ENCODE measurements around the gene LHX2. TPM values are rescaled to one million over a fixed set of nuclear protein-coding genes. Genes with fewer than 3 reads are reported as not detected.

LHX2 gene
- total RNA-seq, 1 experiment from 2014 or later, result not detected

DNA sequence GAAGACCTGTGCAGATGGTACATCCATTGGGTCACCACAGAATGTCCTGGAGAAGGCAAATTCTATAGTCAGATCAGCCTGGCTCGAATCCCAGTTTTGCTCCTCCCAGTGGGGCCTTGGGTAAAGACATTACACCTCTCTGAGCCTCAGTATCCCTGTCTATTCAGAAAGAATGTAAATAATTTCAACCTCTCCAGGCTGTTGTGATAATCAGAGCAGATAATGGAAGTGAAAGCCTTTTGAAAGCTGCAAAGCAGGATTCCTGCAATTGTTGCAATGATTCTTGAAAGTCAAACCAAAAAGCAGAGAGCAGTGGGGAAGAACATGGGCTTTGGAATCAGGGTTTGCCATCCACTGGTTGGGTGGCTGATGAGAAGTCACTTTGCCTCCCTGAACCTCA is 63.2 kb downstream of the LHX2 start:
- DNase-seq, result no peak
- Histone ChIP-seq H3K27me3 (ENCODE audit: insufficient read depth, low read length) (no peaks in the 10 kb centered on the region; the same call in 1 of the 2 replicates), H2BK12ac (ENCODE audit: insufficient read length, low read depth, low read length) (no peak overlapping the region), H3K56ac (ENCODE audit: insufficient read length, low read depth, low read length) (no peak overlapping the region), H4K20me1 (ENCODE audit: control insufficient read depth, insufficient read depth, insufficient read length) (no peaks in the 10 kb centered on the region), H4K8ac (replicated peaks; ENCODE audit: insufficient read length, low read depth, low read length) (no peak overlapping the region), H3K18ac (ENCODE audit: insufficient read length, low read depth, low read length) (no peak overlapping the region), H3K14ac (ENCODE audit: insufficient read depth, low read length) (no peak overlapping the region), H2AK5ac (ENCODE audit: insufficient read length, low read length) (no peak overlapping the region), H3K9ac (ENCODE audit: extremely low read depth, insufficient read length, low read length) (no peak overlapping the region), H2BK5ac (ENCODE audit: insufficient read length, low read length) (no peak overlapping the region), H3K23me2 (ENCODE audit: insufficient read length, low read depth, low read length, poor library complexity, severe bottlenecking) (no peaks in the 10 kb centered on the region), H4K91ac (ENCODE audit: insufficient read length, low read depth, low read length) (no peak overlapping the region), H3K79me1 (ENCODE audit: insufficient read depth, low read depth, low read length, poor library complexity, severe bottlenecking) (no peaks in the 10 kb centered on the region), H2BK20ac (ENCODE audit: low read depth, low read length, poor library complexity, severe bottlenecking) (no peak overlapping the region), H3K27ac (ENCODE audit: insufficient read length, low read depth, low read length) (no peak overlapping the region), H3K4ac (ENCODE audit: low read depth, low read length) (no peak overlapping the region), H3K4me2 (ENCODE audit: insufficient read depth, insufficient read length, low read length) (no peak overlapping the region), H4K5ac (ENCODE audit: insufficient read length, low read depth, low read length) (no peak overlapping the region), H2AFZ (ENCODE audit: low read length) (no peak overlapping the region), H2BK15ac (ENCODE audit: low read depth, low read length) (no peak overlapping the region), H3K79me2 (ENCODE audit: insufficient read depth, low read length) (no peaks in the 10 kb centered on the region), H2BK120ac (ENCODE audit: low read depth, low read length, poor library complexity, severe bottlenecking) (no peak overlapping the region), H3K4me1 (ENCODE audit: insufficient read depth, low read length) (no peaks in the 10 kb centered on the region; the same call in 1 of the 2 replicates), H3K9me3 (ENCODE audit: control insufficient read depth, low read depth, low read length) (no peaks in the 10 kb centered on the region), H3K23ac (ENCODE audit: insufficient read length, low read depth, low read length) (no peak overlapping the region), H3T11ph (ENCODE audit: low read length) (no peak overlapping the region)
- Mint-ChIP-seq H3K27me3 (ENCODE audit: low read depth) (peaks cover 30% of the 10 kb centered on the region), H3K9me3 (peaks cover 0 to 3% of the 10 kb centered on the region in 2 experiments; a peak in 3 of 5 replicates), H3K27ac (no peak overlapping the region), H3K36me3 (ENCODE audit: insufficient read depth in 1 of 3, low read depth in 3 of 3) (no peaks in the 10 kb centered on the region; a peak in 1 of 7 replicates), H3K4me1 (peaks cover 0 to 12% of the 10 kb centered on the region in 2 experiments; a peak in 3 of 4 replicates), H3K4me3 (no peak overlapping the region)
- no peak for TF ChIP-seq CTCF (conservative IDR thresholded peaks at IDR 0.05)
- no CpG with 5 or more reads among the region's 1 CpG for WGBS (ENCODE audit: extremely low coverage, insufficient read length, low lambda C conversion rate)

All from H9 (cell line).